ENCODE measurements around the gene WNT2. TPM values are rescaled to one million over a fixed set of nuclear protein-coding genes. Genes with fewer than 3 reads are reported as not detected.
"Not testable (repeated sequence)": the region's sequence is repeated elsewhere in the genome, so short reads cannot be mapped to it uniquely, and the experiment has no call there.

The WNT2 gene
- total and polyA plus RNA-seq, 7 donors = 0.01 to 0.47 (median 0.03) TPM; not detected in 4

GRCh38 chr7:117313582-117313981 is 9.3 kb downstream of the WNT2 start:
- TF ChIP-seq CTCF (IDR thresholded peaks at IDR 0.05) = no peak
- DNase-seq (no peak), ATAC-seq (no peak)
- Histone ChIP-seq H3K4me1 (no peaks in the 10 kb centered on the region), H3K4me3 (no peak overlapping the region), H3K9me3 (no peaks in the 10 kb centered on the region), H3K27me3 (ENCODE audit: insufficient read depth in 3 of 3, low read length in 2 of 3) (no peaks in the 10 kb centered on the region), H3K27ac (no peak overlapping the region), H3K36me3 (ENCODE audit: insufficient read depth in 1 of 2, low read depth in 1 of 2) (no peaks in the 10 kb centered on the region)
- intact Hi-C loops (cut with DNase I) = no loop called here

GRCh38 chr7:117312593-117313580 is 10.0 kb downstream of the WNT2 start:
- WGBS, 3 donors = 65 to 73% (median 72%) methylated on average over 5 of the region's 5 CpGs
- no peaks in the 10 kb centered on the region for H3K9me3 ChIP-seq

GRCh38 chr7:117308891-117309290 is 14.0 kb downstream of the WNT2 start:
- H3K4me3 ChIP-seq = no peak overlapping the region
- no peak for ATAC-seq
- intact Hi-C loops (cut with DNase I) = no loop called here
- no peaks in the 10 kb centered on the region for H3K36me3 ChIP-seq (ENCODE audit: insufficient read depth in 1 of 2, low read depth in 1 of 2)
- 95 to 100% (median 98%) methylated on average over 1 of the region's 1 CpG for WGBS, 3 donors
- H3K27ac ChIP-seq = no peak overlapping the region
- no peak for TF ChIP-seq CTCF (IDR thresholded peaks at IDR 0.05)
- H3K4me1 ChIP-seq = no peaks in the 10 kb centered on the region
- DNase-seq = no peak
- no peaks in the 10 kb centered on the region for H3K9me3 ChIP-seq
- no peaks in the 10 kb centered on the region for H3K27me3 ChIP-seq (ENCODE audit: insufficient read depth in 3 of 3, low read length in 2 of 3)

More at GRCh38 chr7:117312593-117313580, 10.0 kb downstream of the WNT2 start:
- no peak overlapping the region for H3K27ac ChIP-seq
- no peaks in the 10 kb centered on the region for H3K36me3 ChIP-seq (ENCODE audit: insufficient read depth in 1 of 2, low read depth in 1 of 2)
- H3K4me3 ChIP-seq = no peak overlapping the region
- no peaks in the 10 kb centered on the region for H3K27me3 ChIP-seq (ENCODE audit: insufficient read depth in 3 of 3, low read length in 2 of 3)
- intact Hi-C loops (cut with DNase I) = no loop called here
- DNase-seq (no peak), ATAC-seq (no peak)
- no peak for TF ChIP-seq CTCF (IDR thresholded peaks at IDR 0.05)
- no peaks in the 10 kb centered on the region for H3K4me1 ChIP-seq

GRCh38 chr7:117302396-117302795 is 20.5 kb downstream of the WNT2 start:
- intact Hi-C loops (cut with DNase I) = no loop called here
- no peaks in the 10 kb centered on the region for H3K4me1 ChIP-seq
- 87 to 91% (median 90%) methylated on average over 4 of the region's 4 CpGs for WGBS, 3 donors
- H3K36me3 ChIP-seq (ENCODE audit: insufficient read depth in 1 of 2, low read depth in 1 of 2) = no peaks in the 10 kb centered on the region
- no peak overlapping the region for H3K4me3 ChIP-seq
- no peak for ATAC-seq
- TF ChIP-seq CTCF (IDR thresholded peaks at IDR 0.05) = no peak
- H3K27me3 ChIP-seq (ENCODE audit: insufficient read depth in 3 of 3, low read length in 2 of 3) = peaks cover 0 to 2% (median 0%) of the 10 kb centered on the region in 3 donors
- H3K9me3 ChIP-seq = no peaks in the 10 kb centered on the region
- no peak overlapping the region for H3K27ac ChIP-seq
- DNase-seq = no peak

- ATAC-seq; DNase-seq; H3K36me3 ChIP-seq (ENCODE audit: insufficient read depth in 1 of 2, low read depth in 1 of 2); H3K4me1 ChIP-seq; intact Hi-C loops (cut with DNase I); H3K27me3 ChIP-seq (ENCODE audit: insufficient read depth in 3 of 3, low read length in 2 of 3); H3K27ac ChIP-seq; H3K4me3 ChIP-seq; H3K9me3 ChIP-seq: not testable (repeated sequence)
- WGBS, 3 donors = 82 to 87% (median 86%) methylated on average over 5 of the region's 5 CpGs
These were observed 22.4 kb downstream of the WNT2 start for GRCh38 chr7:117300506-117300905.
